Right renal cortex interstitium (tissue), 3 donors: Measurements from ENCODE around the gene ROBO4. TPM values are rescaled to one million over a fixed set of nuclear protein-coding genes. Genes with fewer than 3 reads are reported as not detected.

Experiments
- DNase-seq, 3 donors: peaks; one replicate each; pipeline ENCODE4 v3.0.0-alpha.2; 2013; ENCODE audit warnings: low read depth in 3 of 3, low spot score in 2 of 3
- polyA plus RNA-seq, 3 donors: library from polyadenylated mRNA; unstranded; fragments of 120-200 nt; gene quantifications; one replicate each; pipeline ENCODE4 v1.2.1, GENCODE V29; 2013; ENCODE audit not compliant: insufficient read length in 3 of 3

The ROBO4 gene
- polyA plus RNA-seq, 3 donors, result 16.0 to 17.2 (median 16.1) TPM

GRCh38 chr11:124920356-124920755, 22.7 kb upstream of the ROBO4 start:
- DNase-seq, result no peak

GRCh38 chr11:124919898-124920297, 22.2 kb upstream of the ROBO4 start:
- DNase-seq, result no peak

- DNase-seq, result no peak
Observed at GRCh38 chr11:124918950-124919349, 21.3 kb upstream of the ROBO4 start, which contains the start of gene HEPN1. TSS of gene HEPN1 (plus strand) at chr11:124919250.

GRCh38 chr11:124917115-124917637, 19.5 kb upstream of the ROBO4 start:
- DNase-seq, result no peak

- no peak for DNase-seq
Observed at GRCh38 chr11:124916370-124916710, 18.7 kb upstream of the ROBO4 start.

- DNase-seq, result no peak
Observed at GRCh38 chr11:124915541-124916369, 18.1 kb upstream of the ROBO4 start.

GRCh38 chr11:124902616-124903015, 5.0 kb upstream of the ROBO4 start:
- no peak for DNase-seq

- DNase-seq, result no peak
Observed at GRCh38 chr11:124900464-124900863, 2.8 kb upstream of the ROBO4 start.

- no peak for DNase-seq
Observed at GRCh38 chr11:124899383-124900145, 1.9 kb upstream of the ROBO4 start.

GRCh38 chr11:124898711-124899110, 1.0 kb upstream of the ROBO4 start:
- no peak for DNase-seq

- DNase-seq, result no peak
Observed at GRCh38 chr11:124898263-124898680, 607 bp upstream of the ROBO4 start.

- DNase-seq, result no peak
Observed at GRCh38 chr11:124896821-124897391, 759 bp downstream of the ROBO4 start.

GRCh38 chr11:124896071-124896750, 1.5 kb downstream of the ROBO4 start:
- DNase-seq, result no peak

GRCh38 chr11:124895471-124895971, 2.1 kb downstream of the ROBO4 start:
- DNase-seq, result no peak

- DNase-seq, result no peak
Observed at GRCh38 chr11:124894606-124895430, 2.8 kb downstream of the ROBO4 start.

GRCh38 chr11:124893781-124894401, 3.8 kb downstream of the ROBO4 start:
- no peak for DNase-seq

- no peak for DNase-seq
Observed at GRCh38 chr11:124892750-124893454, 4.8 kb downstream of the ROBO4 start.

GRCh38 chr11:124892146-124892545, 5.5 kb downstream of the ROBO4 start:
- no peak for DNase-seq
